ENCODE measurements around the gene TP53RK. TPM values are rescaled to one million over a fixed set of nuclear protein-coding genes. Genes with fewer than 3 reads are reported as not detected.

Gene TP53RK
- total RNA-seq, 1 experiment from 2014 or later = 21.5 TPM

GRCh38 chr20:46663531-46663930 is 25.7 kb downstream of the TP53RK start:
- Histone ChIP-seq H3K9me3 (ENCODE audit: control insufficient read depth, low read depth, low read length) (no peaks in the 10 kb centered on the region), H3K27ac (ENCODE audit: insufficient read length, low read depth, low read length) (no peak overlapping the region), H3K23ac (ENCODE audit: insufficient read length, low read depth, low read length) (no peak overlapping the region), H3K4ac (ENCODE audit: low read depth, low read length) (no peak overlapping the region), H3K4me2 (ENCODE audit: insufficient read depth, insufficient read length, low read length) (no peak overlapping the region), H3K23me2 (ENCODE audit: insufficient read length, low read depth, low read length, poor library complexity, severe bottlenecking) (no peaks in the 10 kb centered on the region), H3K56ac (ENCODE audit: insufficient read length, low read depth, low read length) (no peak overlapping the region), H2BK5ac (ENCODE audit: insufficient read length, low read length) (no peak overlapping the region), H4K91ac (ENCODE audit: insufficient read length, low read depth, low read length) (no peak overlapping the region), H3T11ph (ENCODE audit: low read length) (no peak overlapping the region), H3K4me1 (ENCODE audit: insufficient read depth, low read length) (no peaks in the 10 kb centered on the region), H3K9ac (ENCODE audit: extremely low read depth, insufficient read length, low read length) (no peak overlapping the region), H3K18ac (ENCODE audit: insufficient read length, low read depth, low read length) (no peak overlapping the region), H4K8ac (replicated peaks; ENCODE audit: insufficient read length, low read depth, low read length) (no peak overlapping the region), H2AK5ac (ENCODE audit: insufficient read length, low read length) (no peak overlapping the region), H2BK120ac (ENCODE audit: low read depth, low read length, poor library complexity, severe bottlenecking) (no peak overlapping the region), H3K14ac (ENCODE audit: insufficient read depth, low read length) (no peak overlapping the region), H4K20me1 (ENCODE audit: control insufficient read depth, insufficient read depth, insufficient read length) (no peaks in the 10 kb centered on the region), H3K79me2 (ENCODE audit: insufficient read depth, low read length) (no peaks in the 10 kb centered on the region), H2AFZ (ENCODE audit: low read length) (no peak overlapping the region), H2BK12ac (ENCODE audit: insufficient read length, low read depth, low read length) (no peak overlapping the region), H3K27me3 (ENCODE audit: insufficient read depth, low read length) (no peaks in the 10 kb centered on the region), H3K79me1 (ENCODE audit: insufficient read depth, low read depth, low read length, poor library complexity, severe bottlenecking) (no peaks in the 10 kb centered on the region), H4K5ac (ENCODE audit: insufficient read length, low read depth, low read length) (no peak overlapping the region), H2BK15ac (ENCODE audit: low read depth, low read length) (no peak overlapping the region), H2BK20ac (ENCODE audit: low read depth, low read length, poor library complexity, severe bottlenecking) (no peak overlapping the region)
- Mint-ChIP-seq H3K4me1 (no peaks in the 10 kb centered on the region), H3K27me3 (ENCODE audit: low read depth) (no peaks in the 10 kb centered on the region), H3K27ac (no peak overlapping the region), H3K36me3 (ENCODE audit: insufficient read depth in 1 of 3, low read depth in 3 of 3) (peaks cover 14 to 41% (median 39%) of the 10 kb centered on the region in 3 experiments), H3K9me3 (peaks cover 13% of the 10 kb centered on the region in 2 experiments), H3K4me3 (no peak overlapping the region)
- DNase-seq = no peak
- no CpG with 5 or more reads among the region's 3 CpGs for WGBS (ENCODE audit: extremely low coverage, insufficient read length, low lambda C conversion rate)
- no peak for TF ChIP-seq CTCF (conservative IDR thresholded peaks at IDR 0.05)
